ENCODE results near the gene HIVEP2. TPM values are rescaled to one million over a fixed set of nuclear protein-coding genes. Genes with fewer than 3 reads are reported as not detected.

The HIVEP2 gene
- total and polyA plus RNA-seq, 10 donors, result 2.5 to 41.3 (median 30.3) TPM

DNA sequence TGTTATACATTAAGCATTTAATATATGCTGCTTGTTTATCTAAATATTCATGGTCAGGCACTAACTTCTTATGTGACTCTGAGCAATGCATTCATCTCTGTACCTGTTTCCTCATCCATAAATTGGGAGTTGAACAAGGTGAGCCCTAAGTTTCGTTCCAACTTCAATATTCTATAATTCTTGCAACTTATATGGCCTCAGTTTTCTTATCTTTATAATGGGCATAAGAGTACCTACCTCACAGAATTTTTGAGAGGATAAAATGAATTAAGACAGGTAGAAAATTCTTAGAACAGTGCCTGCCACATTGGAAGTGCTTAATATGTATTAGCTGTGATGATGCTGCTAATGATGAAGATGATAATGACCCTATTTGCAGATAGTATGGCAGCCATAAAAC, 11.8 kb upstream of the HIVEP2 start:
- 83 to 92% (median 90%) methylated on average over 1 of the region's 1 CpG for WGBS, 5 donors
- intact Hi-C loops (cut with DNase I; ENCODE audit: low total_unique reads), result loop anchor here (10.0 kb wide), 1 partner anchor 88 kb away; no protein-coding TSS in a partner anchor
- Histone ChIP-seq H3K27me3 (replicated peaks in 1 of 7) (no peaks in the 10 kb centered on the region), H3K27ac (no peak overlapping the region), H3K9me3 (peaks cover 0 to 4% (median 0%) of the 10 kb centered on the region in 8 donors), H3K36me3 (no peaks in the 10 kb centered on the region), H3K4me1 (peaks cover 2 to 28% (median 15%) of the 10 kb centered on the region in 6 donors), H3K4me3 (no peak overlapping the region)
- no peak for DNase-seq
- TF ChIP-seq POLR2A (IDR thresholded peaks at IDR 0.05), result no peak
- no peak for TF ChIP-seq POLR2AphosphoS5 (IDR thresholded peaks at IDR 0.05)
- TF ChIP-seq, protein P1, sequence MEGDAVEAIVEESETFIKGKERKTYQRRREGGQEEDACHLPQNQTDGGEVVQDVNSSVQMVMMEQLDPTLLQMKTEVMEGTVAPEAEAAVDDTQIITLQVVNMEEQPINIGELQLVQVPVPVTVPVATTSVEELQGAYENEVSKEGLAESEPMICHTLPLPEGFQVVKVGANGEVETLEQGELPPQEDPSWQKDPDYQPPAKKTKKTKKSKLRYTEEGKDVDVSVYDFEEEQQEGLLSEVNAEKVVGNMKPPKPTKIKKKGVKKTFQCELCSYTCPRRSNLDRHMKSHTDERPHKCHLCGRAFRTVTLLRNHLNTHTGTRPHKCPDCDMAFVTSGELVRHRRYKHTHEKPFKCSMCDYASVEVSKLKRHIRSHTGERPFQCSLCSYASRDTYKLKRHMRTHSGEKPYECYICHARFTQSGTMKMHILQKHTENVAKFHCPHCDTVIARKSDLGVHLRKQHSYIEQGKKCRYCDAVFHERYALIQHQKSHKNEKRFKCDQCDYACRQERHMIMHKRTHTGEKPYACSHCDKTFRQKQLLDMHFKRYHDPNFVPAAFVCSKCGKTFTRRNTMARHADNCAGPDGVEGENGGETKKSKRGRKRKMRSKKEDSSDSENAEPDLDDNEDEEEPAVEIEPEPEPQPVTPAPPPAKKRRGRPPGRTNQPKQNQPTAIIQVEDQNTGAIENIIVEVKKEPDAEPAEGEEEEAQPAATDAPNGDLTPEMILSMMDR (IDR thresholded peaks at IDR 0.05 in 8 of 11, conservative IDR thresholded peaks at IDR 0.05 in 3 of 11), result no peak

DNA sequence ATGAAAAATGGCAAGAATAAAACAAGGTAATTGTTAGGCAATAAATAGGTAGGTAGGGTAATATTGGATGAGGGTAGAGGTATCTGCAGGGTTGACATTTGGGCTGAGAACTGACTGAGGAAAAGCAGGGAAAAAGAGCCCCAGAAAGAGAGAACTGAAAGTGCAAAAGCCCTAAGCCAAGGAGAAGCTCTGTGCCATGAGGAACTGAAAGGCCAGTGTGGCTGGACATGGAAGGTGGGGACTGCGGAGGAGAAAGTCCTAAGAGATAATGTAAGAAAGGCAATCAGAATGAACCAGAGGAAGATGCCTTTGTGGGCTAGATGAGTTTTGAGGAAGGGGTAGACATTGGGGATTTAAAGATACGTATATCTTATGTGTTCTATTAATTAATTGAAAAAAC, 9.9 kb upstream of the HIVEP2 start:
- Histone ChIP-seq H3K36me3 (no peaks in the 10 kb centered on the region), H3K4me3 (no peak overlapping the region), H3K4me1 (peaks cover 2 to 28% (median 15%) of the 10 kb centered on the region in 6 donors), H3K9me3 (no peaks in the 10 kb centered on the region), H3K27ac (no peak overlapping the region), H3K27me3 (replicated peaks in 1 of 7) (no peaks in the 10 kb centered on the region)
- intact Hi-C loops (cut with DNase I; ENCODE audit: low total_unique reads), result loop anchor here (10.0 kb wide), 1 partner anchor 90 kb away; no protein-coding TSS in a partner anchor
- TF ChIP-seq POLR2AphosphoS5 (IDR thresholded peaks at IDR 0.05) (no peak), POLR2A (IDR thresholded peaks at IDR 0.05) (no peak)
- TF ChIP-seq, protein P1 (IDR thresholded peaks at IDR 0.05 in 8 of 11, conservative IDR thresholded peaks at IDR 0.05 in 3 of 11), result no peak
- DNase-seq, result no peak
- 63 to 82% (median 73%) methylated on average over 2 of the region's 2 CpGs for WGBS, 5 donors

- WGBS, 5 donors, result 92 to 97% (median 94%) methylated on average over 5 of the region's 5 CpGs
- intact Hi-C loops (cut with DNase I; ENCODE audit: low total_unique reads), result loop anchor here (10.0 kb wide), 1 partner anchor 91 kb away; no protein-coding TSS in a partner anchor
- Histone ChIP-seq H3K27ac (no peak overlapping the region), H3K36me3 (no peaks in the 10 kb centered on the region), H3K4me3 (no peak overlapping the region), H3K27me3 (replicated peaks in 1 of 7) (no peaks in the 10 kb centered on the region), H3K9me3 (no peaks in the 10 kb centered on the region), H3K4me1 (peaks cover 2 to 28% (median 16%) of the 10 kb centered on the region in 6 donors)
- TF ChIP-seq, protein P1 (IDR thresholded peaks at IDR 0.05 in 8 of 11, conservative IDR thresholded peaks at IDR 0.05 in 3 of 11), result no peak
- no peak for TF ChIP-seq POLR2AphosphoS5 (IDR thresholded peaks at IDR 0.05)
- no peak for TF ChIP-seq POLR2A (IDR thresholded peaks at IDR 0.05)
- no peak for DNase-seq
Observed at GRCh38 chr6:142953373-142954273, 8.6 kb upstream of the HIVEP2 start.

GRCh38 chr6:142952614-142953013, 7.6 kb upstream of the HIVEP2 start:
- DNase-seq, result peak; percentile 79
- Histone ChIP-seq H3K4me3 (no peak overlapping the region), H3K9me3 (no peaks in the 10 kb centered on the region), H3K27ac (no peak overlapping the region), H3K36me3 (no peaks in the 10 kb centered on the region), H3K27me3 (replicated peaks in 1 of 7) (no peaks in the 10 kb centered on the region), H3K4me1 (peaks cover 8 to 37% (median 24%) of the 10 kb centered on the region in 6 donors)
- intact Hi-C loops (cut with DNase I; ENCODE audit: low total_unique reads), result loop anchor here (10.0 kb wide), 1 partner anchor 92 kb away; no protein-coding TSS in a partner anchor
- TF ChIP-seq POLR2AphosphoS5 (IDR thresholded peaks at IDR 0.05) (no peak), POLR2A (IDR thresholded peaks at IDR 0.05) (no peak)
- TF ChIP-seq, protein P1 (IDR thresholded peaks at IDR 0.05 in 8 of 11, conservative IDR thresholded peaks at IDR 0.05 in 3 of 11), result no peak
- 72 to 81% (median 76%) methylated on average over 3 of the region's 3 CpGs for WGBS, 5 donors
